NCI-H2171 (cell line): ENCODE measurements around the gene MYO16.

Experiments
- DNase-seq: peaks from one replicate; lab custom pipeline; 2025; lab: John Stamatoyannopoulos, UW

The MYO16 gene

DNA sequence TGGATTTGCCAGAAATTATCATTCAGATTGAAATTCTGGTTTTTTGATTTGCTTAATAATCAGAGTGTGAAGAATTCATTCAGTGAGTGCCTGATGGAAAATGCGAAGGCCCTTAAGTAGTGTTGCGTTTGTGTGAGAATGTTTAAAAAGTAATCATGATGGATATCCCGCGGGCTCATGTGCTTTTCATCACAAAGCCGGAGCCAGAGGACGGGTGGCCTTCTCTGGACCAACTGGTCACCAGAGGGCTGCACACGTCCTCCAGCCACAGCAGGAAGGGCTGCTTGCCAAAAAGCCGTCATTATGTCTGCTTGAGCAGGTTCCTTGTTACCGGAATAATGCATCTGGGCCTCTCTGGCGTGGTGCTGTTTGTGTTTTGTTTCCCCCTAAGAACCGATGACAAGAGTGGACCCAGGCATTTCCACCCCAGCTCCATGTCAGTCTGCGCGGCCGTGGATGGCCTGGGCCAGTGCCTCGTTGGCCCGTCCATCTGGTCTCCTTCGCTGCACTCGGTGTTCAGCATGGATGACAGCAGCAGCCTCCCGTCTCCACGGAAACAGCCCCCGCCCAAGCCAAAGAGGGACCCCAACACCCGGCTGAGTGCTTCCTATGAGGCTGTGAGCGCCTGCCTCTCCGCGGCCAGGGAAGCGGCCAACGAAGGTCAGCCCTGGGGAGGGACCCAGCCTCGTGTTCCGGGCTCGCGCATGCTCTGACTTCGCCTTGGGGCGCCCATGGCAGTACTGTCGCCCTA, 497.7 kb downstream of the MYO16 start:
- DNase-seq = no peak

DNA sequence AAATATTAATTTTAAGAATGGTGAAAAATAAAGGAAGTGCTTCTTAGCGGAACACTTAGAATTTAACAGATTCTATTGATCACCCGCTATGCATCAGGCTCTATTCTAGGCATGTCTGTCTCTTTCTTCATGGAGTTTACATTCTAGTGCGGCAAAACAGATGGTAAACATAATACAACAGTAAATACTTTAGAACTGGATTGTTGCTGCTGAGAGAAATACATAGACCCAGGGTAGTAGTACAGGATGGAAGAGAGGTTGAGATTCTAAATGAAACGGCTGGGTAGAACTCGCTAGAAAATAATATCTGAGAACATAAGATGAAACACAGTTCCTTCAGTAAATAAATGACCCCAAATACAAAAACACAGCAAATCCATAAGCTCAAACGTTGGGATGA, 498.7 kb downstream of the MYO16 start:
- no peak for DNase-seq

DNA sequence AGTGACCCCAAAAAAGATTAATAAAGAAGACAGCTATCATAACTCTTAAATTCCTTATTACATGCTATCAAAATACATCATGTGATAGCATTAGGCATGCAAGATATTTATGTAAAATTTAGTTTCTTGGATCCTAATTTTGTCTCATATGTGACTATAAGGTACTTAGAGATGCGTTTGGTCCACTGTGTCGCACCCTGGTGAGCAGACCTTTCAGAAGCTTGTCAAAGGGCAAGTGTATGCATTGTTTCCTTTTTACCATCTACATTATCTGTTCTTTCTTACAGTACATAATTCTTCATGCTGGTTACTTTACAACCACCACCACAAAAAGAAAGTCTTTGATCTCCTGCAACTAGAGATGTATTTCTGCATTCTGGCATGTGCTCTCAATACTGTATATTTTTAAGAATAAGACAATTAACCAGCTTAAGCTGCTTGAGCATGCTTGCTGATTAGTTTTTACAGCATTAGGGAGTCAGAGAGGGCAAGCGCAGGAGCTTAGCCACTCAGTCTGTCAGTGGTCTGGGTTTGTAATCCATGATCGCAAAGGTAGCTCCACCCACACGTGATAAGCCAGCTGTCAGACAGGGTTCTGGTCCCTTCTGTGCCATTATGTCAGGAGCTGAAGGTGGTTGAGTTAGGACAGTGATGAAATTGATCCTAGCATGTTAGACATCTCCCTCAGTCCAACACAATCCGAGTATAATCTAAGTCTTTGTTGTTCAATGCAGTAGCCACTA, 500.9 kb downstream of the MYO16 start:
- no peak for DNase-seq

DNA sequence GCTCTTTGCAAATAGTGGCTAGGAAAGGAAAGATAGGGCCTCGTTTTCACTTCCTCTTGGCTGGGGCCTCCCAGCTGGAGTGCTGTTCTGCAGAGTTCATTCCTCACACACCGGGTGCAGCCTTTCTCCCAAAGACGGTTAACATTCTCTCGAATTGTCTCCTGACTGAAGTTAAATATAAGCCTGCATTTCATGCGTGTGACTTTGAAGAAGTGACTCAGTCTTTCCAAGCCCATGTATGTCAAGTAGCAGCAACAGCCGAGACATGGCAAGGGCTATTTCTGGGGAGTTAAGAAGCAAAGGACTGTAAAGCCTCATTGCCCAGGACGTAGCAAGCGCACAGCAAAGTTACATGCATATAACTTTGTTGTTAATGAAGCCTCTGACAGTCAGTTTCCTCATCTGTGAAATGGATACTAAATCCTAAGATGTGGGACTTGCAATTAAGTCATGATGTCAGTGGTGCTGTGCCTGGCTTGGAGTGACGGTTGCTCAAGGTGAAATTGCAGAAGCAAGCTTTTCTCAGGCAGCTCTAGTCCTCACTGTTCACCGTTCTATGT, 502.4 kb downstream of the MYO16 start:
- no peak for DNase-seq

DNA sequence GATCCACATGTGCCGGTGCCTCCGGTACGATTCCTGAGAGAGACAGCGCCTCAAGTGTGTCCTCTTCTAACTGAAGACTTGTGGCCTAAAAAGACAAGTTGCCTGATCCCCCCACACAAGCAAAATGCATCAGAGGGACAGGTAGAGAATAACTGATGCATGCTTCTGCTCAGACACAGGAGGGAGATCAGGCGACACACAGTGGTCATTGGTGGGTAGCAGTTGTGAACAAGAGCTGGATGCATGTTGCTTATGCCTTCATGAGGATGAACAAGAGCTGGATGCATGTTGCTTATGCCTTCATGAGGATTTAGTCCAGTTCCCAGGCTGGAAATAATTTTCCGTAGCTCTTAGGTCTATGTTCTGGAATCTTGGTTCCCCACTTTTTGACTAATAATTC, 505.6 kb downstream of the MYO16 start:
- no peak for DNase-seq

DNA sequence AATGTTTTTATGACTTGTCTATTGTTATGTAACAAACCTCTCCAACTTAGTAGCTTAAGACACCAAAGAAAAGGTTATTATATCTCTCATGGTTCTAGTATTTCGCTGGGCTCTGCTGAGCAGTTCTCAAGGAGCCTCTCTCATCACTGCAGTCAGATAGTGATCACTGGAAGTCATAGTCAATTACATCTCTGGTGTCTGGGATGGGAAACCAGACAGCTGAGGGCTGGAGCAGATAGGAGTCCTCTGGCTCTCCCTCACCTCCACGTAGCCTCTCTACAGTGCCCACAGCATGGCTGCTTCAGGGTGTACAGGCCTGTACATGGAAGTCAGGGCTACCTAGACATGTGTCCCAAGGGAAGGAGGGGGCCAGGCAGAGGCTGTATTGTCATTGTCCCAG, 507.5 kb downstream of the MYO16 start:
- no peak for DNase-seq

DNA sequence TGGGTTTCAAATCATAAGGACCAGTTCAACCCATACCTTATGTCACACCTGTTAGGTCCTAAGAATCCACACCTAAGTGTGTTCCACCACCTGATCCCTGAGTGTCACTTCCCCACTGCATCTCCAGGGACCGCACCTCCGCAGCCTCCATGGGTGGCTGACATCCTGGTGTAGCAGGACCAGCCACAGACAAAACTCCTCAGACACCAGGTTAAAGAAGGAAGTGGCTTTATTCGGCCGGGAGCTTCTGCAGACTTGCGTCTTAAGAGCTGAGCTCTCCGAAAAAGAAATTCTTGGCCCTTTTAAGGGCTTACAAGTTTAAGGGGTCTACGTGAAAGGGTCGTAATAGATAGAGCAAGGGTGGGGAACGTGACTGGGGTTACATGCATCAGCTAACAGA, 509.9 kb downstream of the MYO16 start:
- DNase-seq = no peak

DNA sequence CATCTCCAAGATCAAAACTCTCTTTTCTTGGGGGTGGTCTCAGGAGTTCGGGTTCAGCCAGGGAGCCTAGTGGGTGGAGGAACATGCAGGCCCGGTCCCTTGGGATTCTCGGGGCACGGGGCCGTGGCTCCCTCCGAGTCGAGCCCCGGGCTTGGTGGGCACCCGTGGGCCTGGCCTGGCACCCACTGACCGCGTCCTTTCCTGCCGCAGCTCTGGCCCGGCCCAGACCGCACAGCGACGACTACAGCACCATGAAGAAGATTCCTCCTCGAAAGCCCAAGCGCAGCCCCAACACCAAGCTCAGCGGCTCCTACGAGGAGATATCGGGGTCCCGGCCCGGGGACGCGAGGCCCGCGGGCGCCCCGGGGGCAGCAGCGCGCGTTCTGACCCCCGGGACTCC, 510.6 kb downstream of the MYO16 start:
- no peak for DNase-seq

DNA sequence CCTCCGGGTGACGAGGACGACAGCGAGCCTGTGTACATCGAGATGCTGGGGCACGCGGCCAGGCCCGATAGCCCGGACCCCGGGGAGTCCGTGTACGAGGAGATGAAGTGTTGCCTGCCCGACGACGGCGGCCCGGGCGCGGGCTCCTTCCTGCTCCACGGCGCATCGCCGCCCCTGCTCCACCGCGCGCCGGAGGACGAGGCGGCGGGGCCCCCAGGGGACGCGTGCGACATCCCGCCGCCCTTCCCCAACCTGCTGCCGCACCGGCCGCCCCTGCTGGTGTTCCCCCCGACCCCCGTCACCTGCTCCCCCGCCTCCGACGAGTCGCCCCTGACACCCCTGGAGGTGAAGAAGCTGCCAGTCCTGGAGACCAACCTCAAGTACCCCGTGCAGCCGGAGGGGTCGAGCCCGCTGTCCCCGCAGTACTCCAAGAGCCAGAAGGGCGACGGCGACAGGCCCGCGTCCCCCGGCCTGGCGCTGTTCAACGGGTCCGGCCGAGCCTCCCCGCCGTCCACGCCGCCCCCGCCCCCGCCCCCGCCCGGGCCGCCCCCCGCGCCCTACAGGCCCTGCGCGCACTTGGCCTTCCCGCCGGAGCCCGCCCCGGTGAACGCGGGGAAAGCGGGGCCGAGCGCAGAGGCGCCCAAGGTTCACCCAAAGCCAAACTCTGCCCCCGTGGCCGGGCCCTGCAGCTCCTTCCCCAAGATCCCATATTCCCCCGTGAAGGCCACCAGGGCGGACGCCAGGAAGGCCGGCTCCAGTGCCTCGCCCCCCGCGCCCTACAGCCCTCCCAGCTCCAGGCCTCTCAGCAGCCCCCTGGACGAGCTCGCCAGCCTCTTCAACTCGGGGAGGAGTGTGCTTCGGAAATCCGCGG, 511.3 kb downstream of the MYO16 start:
- DNase-seq = no peak

DNA sequence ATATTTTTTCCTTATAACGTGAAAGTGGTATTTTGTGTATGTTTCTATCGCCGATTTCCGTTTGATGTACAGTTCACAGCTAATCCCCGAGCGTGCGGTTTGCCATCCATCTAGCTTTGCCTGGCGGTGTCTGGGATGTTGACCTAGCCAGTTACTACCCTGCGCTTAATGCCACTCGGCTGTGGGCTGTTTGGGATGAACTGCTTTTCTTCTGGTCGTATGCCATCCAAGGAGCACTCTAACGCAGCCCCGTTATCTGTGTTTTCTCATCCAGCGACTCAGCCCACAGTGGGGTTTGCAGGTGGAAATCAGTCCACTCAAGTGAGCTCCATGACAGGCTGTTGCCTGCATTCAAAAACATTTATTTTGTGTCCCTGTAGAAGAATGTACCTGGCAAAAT, 512.3 kb downstream of the MYO16 start:
- DNase-seq = no peak

DNA sequence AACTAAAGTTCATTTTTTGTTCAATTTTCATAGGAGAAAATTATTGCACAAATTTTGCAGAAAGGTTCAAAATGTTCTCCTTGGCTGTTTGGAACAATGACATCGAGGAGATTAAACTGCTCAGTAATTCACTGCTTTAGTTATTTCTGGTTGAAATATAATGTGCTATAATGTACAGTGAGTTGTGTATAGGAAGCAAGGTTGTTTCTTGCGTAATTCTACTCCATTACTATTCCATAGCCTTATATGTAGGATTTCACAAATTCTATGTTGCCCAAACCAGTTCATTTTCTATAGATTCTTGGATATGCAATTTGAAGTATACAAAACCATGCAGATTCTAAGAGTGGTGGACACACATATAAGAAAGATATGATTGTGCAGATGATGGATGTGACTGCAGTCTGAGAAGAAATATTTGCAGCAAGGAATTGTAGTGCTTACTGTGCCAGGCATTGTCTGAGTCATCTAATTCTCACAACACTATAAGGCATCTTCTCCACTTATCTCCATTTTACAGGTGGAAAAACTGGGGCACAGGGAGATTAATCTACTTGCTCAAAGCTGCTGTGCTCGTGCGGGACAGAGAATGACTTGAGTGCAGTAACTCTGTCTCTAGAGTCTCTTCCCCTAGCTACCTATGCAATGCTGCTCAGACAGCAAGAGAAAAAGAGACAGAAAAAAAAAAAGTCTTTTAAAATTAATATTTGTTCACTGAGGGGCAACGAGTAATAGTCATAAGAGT, 515.5 kb downstream of the MYO16 start:
- DNase-seq = no peak

DNA sequence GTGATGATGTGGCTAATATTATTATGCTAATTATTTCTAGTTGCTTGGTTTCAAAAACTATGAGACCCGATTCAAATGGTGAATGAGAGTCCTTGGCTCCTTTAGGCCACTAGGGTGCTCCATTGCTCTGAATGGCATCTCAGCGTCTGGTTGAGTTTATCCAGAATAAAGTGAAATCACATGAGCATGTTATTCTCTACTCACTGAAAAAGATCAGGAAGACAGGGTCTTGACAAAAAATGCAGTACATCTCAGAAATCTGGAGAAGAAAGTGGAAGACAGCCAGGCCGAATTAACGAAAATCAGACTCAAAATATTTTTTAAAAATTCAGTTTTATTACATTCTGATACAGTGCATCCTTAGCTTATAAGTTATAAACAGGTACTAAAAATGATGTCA, 516.2 kb downstream of the MYO16 start:
- peak; percentile 18 for DNase-seq

DNA sequence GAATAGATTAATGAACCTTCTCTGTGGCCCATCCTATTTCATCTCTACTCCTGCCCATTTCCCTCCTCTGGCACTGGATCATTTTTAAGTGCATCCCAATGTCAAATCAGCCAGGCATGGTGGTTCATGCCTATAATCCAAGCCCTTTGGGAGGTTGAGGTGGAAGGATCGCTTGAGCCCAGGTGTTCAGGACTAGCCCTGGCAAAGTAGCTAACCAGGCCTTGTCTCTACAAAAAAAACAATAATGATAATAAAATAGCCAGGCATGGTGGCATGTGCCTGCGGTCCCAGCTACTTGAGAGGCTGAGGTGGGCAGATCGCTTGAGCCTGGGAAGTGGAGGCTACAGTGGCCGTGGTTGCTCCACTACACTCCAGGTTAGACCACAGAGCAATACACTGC, 517.0 kb downstream of the MYO16 start:
- no peak for DNase-seq

DNA sequence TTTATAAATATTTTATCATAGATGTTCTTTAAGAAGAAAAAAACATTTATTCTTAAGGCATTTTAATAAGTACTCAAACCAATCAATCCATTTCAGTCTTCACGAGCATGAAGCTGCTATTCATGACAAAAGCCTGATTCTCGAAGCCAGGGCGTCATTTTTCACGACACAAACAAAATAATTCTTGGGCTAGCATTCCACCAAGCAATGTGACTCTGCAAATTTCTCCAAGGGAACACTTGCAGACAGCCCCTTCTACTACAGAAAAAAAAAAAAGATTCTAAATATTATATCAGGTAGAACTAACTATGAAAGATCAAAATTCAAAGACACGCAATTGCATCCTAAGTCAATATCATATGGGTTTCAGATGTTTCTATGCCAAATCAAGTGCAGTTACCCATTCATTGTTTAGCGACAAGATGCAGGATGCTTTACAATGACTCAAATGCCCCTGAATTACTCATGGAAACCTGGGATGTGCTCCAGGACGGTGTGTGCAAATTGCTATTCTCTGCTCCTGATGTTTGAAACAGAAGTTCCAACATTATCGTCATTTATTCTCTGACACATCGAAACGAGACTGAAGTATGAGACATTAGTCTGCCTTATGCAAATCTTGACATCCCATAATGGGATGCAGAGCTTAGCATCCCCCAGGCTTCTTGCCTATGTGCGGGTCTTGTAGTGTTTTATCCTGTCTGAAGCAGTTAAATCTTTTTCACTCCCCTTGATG, 517.7 kb downstream of the MYO16 start:
- DNase-seq = no peak

DNA sequence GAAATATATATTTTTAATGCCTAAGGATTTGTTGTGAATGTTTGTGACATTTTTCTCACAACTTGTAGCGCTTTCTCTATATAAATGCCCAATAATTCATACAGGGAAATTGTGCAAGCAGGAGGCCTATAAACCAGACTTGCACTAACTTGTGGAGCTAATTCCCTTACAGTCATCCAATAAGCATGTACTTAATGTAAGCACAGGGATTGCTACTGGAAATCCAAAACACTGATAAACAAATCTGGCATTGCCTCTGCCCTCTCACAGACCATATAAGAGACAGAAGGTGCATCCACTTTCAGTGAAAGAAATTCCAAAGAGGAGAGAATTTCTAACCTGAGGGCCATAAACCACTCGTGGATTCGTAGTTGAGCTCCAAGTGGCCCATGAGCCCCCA, 518.8 kb downstream of the MYO16 start:
- no peak for DNase-seq

DNA sequence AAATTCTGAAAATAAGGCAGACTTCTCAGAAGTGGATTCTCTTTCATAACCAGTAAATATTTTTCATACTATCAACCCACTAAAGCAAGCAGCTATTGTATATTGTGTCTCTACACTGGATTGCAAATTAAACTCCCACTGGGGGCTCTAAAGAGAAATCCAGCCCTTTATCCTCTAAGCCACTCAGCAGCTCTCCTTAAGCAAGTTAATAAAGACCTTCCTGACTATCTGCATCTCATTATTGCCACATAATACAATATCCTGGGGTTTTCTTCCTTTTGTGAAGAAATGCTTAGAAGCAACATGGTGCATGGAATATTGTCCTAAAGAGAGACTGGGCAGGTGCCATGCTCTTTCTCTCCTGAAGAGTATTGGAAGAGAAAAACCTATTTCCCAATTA, 521.3 kb downstream of the MYO16 start:
- DNase-seq = no peak

DNA sequence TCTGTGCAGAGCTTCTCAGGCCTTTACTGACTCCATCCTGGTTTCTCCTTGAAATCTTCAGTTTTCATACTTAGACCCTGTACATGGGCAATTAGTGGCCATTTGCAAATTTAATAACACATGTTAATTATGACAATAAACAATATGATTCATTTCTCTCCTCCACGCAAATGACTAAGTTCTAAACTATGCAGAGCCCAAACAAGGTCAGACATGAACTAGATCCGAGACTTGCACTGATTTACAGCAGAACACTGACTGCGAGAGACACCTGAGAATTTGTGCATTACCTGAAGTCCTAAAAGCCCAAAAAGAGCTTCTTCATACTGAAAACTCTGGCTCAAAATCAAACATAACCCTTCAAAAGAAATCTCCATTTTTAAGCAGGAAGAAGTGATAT, 521.8 kb downstream of the MYO16 start:
- no peak for DNase-seq

DNA sequence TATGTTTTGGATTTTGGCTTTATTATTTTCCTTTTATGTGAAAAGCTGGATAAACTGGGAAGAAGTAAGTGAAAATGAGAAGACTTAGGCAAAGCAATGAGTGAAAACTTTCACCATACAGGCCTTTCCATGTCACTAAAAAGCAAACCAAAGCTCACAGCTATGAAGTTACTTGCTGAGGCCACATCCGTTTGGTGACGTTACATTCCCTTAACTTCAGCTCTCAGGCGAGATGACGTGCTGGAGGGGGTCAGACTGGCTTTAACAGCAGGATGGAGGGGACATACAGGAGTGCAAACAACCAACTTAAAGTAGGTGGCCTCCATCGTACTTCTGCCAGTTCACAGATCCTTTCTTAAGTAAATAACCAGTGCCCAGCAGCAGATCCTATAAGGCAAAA, 522.3 kb downstream of the MYO16 start:
- DNase-seq = no peak

DNA sequence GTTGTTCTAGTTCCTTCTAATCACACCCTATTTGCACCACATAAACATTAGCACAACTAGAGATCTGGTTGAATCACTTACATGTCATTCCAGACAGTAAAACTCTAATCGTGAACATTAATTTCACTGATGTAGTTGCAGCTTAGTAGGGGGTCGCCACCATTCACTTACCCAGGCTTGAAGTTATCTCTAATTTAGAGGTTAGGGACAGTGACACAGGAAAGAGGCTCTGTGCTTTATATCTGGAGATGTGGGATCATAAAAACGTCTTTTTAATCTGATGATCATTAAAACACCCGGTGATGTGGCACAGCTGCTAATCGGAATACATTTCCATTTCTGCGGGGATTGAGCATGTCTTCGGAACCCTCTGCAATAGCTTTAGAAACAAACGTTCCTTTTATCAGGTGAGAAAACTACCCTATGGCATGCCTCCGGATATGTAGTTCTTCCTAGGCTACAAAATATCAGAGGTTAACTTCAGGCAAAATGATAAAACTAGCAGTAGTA, 523.0 kb downstream of the MYO16 start:
- DNase-seq = no peak

DNA sequence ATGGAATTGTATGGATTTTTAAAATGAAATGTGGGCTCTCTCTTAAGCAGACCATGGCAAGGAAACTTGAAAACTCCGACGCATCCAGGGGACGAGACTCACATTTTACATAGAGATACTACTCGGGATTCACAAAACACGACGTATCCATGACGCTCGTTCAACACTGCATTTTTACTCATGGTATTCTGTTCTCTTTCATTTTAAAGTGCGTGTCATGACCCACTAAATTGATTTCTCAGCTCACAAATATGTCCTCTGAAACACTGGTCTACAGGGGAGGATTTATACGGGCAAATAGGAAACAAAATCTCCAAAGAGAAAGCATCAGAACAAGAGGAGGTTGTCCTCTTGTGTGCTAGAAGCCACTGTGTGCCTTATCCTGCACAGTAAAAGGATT, 523.5 kb downstream of the MYO16 start:
- no peak for DNase-seq

DNA sequence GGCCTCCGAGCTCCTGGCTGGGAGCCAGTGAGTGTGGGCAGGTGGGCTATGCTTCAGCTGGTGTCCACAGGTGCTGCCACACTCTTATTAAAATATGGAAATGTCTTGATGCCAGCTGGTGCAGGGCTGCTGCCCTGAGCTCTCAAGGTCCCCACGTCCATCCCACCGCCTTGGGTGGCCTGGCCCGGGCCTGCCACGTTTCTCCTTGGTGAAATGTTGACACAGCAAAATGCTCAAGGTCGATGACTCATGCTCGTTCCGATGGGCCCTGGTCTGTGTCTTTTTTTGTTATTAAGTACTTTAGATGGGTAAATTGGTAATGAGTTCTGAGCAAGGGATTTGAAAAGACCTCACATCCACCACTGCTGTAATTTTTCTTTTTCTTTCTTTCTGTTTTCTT, 524.7 kb downstream of the MYO16 start:
- DNase-seq = no peak
